AG04449 (cell line): ENCODE measurements around the gene BIN1.
A peak's percentile ranks its signal among the peaks of the same experiment; 100 is the strongest.

Experiments
- CTCF ChIA-PET: fragments of 350-600 bp; formaldehyde crosslinking; extraction: SDS; loops from one replicate; lab custom pipeline; 2021; ENCODE audit warnings: antibody characterized with exemption; lab: Yijun Ruan, JAX
- POLR2A ChIA-PET: fragments of 400-600, 350-600 bp; formaldehyde crosslinking; extraction: SDS; loops from one replicate; lab custom pipeline; 2020; ENCODE audit warnings: antibody characterized with exemption, inconsistent platforms; lab: Yijun Ruan, JAX
- DNase-seq: peaks from one replicate; pipeline ENCODE4 v3.0.0-alpha.2; 2010; ENCODE audit warnings: low read depth, low spot score
- H3K4me3 ChIP-seq: 2 replicates; pipeline ENCODE4 v1.5.1; 2011; ENCODE audit warnings: low read depth, mild to moderate bottlenecking, control low read depth, low read length
- CTCF ChIP-seq: IDR thresholded peaks from one replicate; pipeline ENCODE4 v1.5.1; 2011; ENCODE audit warnings: mild to moderate bottlenecking, moderate library complexity, low read length, control low read depth, inconsistent platforms; ENCODE audit not compliant: insufficient read depth; ENCODE audit errors: missing control alignments

The BIN1 gene

DNA sequence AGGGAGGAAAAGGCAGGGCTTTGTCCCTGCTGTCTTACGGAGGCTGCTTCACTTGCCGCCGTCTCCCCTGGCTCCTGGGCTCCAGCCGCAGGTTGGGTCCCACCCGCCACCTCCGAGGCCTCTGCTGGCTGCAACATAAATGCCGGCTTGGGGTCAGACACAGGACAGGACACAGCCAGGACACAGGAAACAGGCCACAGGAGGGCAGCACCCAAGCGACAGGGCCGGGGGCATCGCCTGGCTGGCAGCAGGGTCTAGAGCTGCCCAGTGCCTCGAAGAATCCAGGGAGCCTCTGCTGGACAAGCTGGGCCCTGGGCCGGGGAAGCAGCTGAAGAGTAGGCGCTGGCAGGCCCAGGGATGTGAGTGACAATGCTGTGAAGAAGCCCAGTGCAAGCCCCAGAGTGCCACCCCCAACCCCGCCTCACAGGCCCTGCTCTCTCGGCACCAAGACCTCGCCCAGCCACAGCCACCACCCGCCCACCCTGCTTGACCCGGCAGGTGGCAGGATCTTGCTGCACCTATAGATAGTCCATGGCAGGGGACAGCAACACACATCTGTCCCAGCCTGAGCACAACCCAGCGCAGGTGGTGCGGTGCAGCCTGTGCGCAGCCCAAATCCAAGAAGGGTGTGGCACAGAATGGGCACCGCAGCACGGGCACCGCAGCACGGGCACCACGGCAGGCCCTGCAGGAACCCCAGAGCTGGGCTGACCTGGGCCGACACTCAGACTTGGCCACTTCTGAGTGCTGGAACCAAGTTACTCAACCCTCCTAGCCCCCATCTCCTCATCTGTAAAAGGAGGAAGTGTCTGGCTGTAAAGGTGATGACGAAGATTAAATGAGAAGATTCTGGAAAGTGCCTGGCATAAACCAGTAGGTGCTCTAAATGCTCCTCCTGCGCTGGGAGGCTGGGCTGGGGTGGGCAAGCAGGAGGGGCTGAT is 55.6 kb downstream of the BIN1 start:
- no peak for TF ChIP-seq CTCF
- H3K4me3 ChIP-seq, result no peak overlapping the region
- ChIA-PET CTCF (interaction anchor here (0.9 to 4.3 kb wide), 15 partner anchors 10 to 213 kb away, joined by 3 to 57 read pairs (median 8); partner anchors contain the start of gene BIN1), POLR2A (no interaction called here)
- DNase-seq, result no peak

- no peak for DNase-seq
- CTCF ChIA-PET, result interaction anchor here (0.6 to 4.3 kb wide), 17 partner anchors 9 to 213 kb away, joined by 3 to 57 read pairs (median 8); partner anchors contain the start of gene BIN1
- TF ChIP-seq CTCF, result no peak
- H3K4me3 ChIP-seq, result no peak overlapping the region
- POLR2A ChIA-PET, result no interaction called here
These were observed 56.2 kb downstream of the BIN1 start for GRCh38 chr2:127050803-127051115.

GRCh38 chr2:127049927-127050802 is 56.8 kb downstream of the BIN1 start:
- TF ChIP-seq CTCF, result peak; percentile 98
- no peak overlapping the region for H3K4me3 ChIP-seq
- POLR2A ChIA-PET, result no interaction called here

DNA sequence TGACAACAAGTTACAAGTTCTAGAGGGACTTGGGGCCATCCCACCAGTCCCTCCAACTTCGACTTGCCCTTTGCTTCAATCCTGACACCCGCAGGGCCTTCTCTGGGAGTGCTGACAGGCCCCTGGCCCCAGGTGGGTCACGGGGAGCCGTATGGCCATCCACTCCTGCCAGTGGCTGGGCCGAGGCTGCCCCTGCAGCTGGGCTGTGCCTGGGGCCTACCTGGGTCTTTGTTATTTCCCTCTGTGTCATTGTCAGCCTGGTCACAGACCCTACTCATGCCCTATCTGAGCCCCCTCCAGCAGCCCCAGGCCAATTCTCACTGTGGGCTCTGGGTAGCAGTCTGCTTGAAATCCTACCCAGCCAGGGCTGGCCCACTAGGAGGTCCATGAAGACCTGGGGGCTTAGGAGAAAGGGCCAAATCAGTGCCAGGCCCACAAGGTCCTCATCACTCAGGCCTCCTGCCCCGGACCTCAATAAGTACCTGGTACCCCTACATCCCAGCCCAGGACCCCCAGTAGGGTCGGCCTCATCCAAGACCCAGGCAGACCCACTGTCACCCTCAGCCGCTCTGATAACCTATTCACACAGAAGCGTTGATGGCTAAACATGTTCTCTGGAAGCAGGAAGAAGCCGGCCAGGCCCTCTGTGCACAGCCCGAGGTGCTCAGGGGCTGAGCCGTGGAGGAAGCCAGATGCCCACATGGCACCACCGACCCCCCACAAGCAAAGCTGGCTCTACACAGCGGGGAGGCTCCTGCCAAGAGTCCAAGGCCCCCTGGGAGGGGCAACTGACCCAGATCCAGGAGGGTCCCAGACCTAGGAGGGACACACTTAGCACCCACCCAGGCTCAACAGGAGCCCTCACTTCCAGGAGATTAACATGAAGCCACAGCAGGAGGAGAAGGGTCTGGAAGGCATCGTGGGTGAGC is 57.7 kb downstream of the BIN1 start:
- POLR2A ChIA-PET, result no interaction called here
- CTCF ChIA-PET, result interaction anchor here (0.5 to 4.3 kb wide), 15 partner anchors 8 to 661 kb away, joined by 3 to 57 read pairs (median 9); no protein-coding TSS in a partner anchor
- DNase-seq, result no peak
- no peak for TF ChIP-seq CTCF
- no peak overlapping the region for H3K4me3 ChIP-seq

More at GRCh38 chr2:127049927-127050802, 56.8 kb downstream of the BIN1 start:
- DNase-seq, result no peak
- CTCF ChIA-PET, result interaction anchor here (0.5 to 4.3 kb wide), 21 partner anchors 8 to 660 kb away, joined by 3 to 57 read pairs (median 4); partner anchors contain the start of gene BIN1

DNA sequence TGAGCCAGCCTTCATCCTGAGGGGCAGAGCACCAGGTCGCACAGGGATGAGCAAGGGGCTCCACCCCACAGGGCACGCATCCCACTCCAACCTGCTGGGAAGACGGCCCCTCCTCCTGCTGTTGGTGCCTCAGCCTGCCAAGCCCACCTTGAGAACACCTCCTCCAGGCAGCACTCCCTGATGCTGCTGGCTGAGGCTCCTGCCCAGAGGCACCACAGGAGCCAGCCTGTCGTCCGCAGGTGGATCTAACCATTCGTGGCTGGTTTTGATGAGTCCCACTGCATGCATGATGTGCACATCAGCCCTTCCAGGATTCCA is 58.4 kb downstream of the BIN1 start:
- CTCF ChIA-PET, result interaction anchor here (1.3 kb wide), 1 partner anchor 9 kb away, joined by 3 read pairs; no protein-coding TSS in a partner anchor
- DNase-seq, result no peak
- POLR2A ChIA-PET, result no interaction called here
- no peak overlapping the region for H3K4me3 ChIP-seq
- TF ChIP-seq CTCF, result no peak
